GM12878 (cell line): ENCODE measurements around the gene MAGI3. TPM values are rescaled to one million over a fixed set of nuclear protein-coding genes. Genes with fewer than 3 reads are reported as not detected.

Experiments used
- ATAC-seq: fragments of 200-7000 bp; cut with Tn5 transposase; 3 replicates; pipeline ENCODE4 v1.9.1; 2020; ENCODE audit warnings: mild to moderate bottlenecking, moderate library complexity
- BruUV-seq: library from RNA; stranded (reverse); fragments of 400-500 nt; replicated peaks from 2 replicates; lab custom pipeline; 2021; lab: Mats Ljungman, UMichigan
- CTCF ChIA-PET: fragments of 300-600 bp; sonication (Branson Sonifier 250); formaldehyde crosslinking; extraction: SDS; loops from one replicate; lab custom pipeline; 2021; ENCODE audit warnings: inconsistent platforms; lab: Yijun Ruan, JAX
- POLR2A ChIA-PET: fragments of 350-600 bp; formaldehyde crosslinking; extraction: SDS; loops from one replicate; lab custom pipeline; 2021; ENCODE audit warnings: inconsistent platforms; lab: Charles Lee
- RAD21 ChIA-PET: fragments of 300-600 bp; sonication (Branson Sonifier 250); formaldehyde crosslinking; loops from one replicate; lab custom pipeline; 2023; ENCODE audit warnings: antibody characterized with exemption; ENCODE audit not compliant: unreplicated experiment; lab: Charles Lee
- SMC1A ChIA-PET: fragments of 300-600 bp; sonication (Branson Sonifier 250); formaldehyde crosslinking; loops from one replicate; lab custom pipeline; 2023; ENCODE audit not compliant: unreplicated experiment, uncharacterized antibody; lab: Charles Lee
- DNase-seq: peaks from one replicate; pipeline ENCODE4 v3.0.0-alpha.2; 2011; ENCODE audit warnings: low read depth, low spot score
- FAIRE-seq: peaks from 3 replicates; lab custom pipeline; 2011; peaks lifted over from hg19 to GRCh38; lab: Jason Lieb, UNC
- H2AFZ ChIP-seq: 2 replicates; pipeline ENCODE4 v1.6.0; 2011; ENCODE audit warnings: low read depth, low read length, control low read depth; ENCODE audit not compliant: control insufficient read depth
- H3K27ac ChIP-seq: 2 replicates; pipeline ENCODE4 v1.5.1; 2011; ENCODE audit warnings: control low read depth; ENCODE audit not compliant: control insufficient read depth, insufficient read depth
- H3K27me3 ChIP-seq, 2 experiments: replicated peaks in 1 of 2; 2 replicates each; pipeline versions ENCODE4 v1.6.0 to v1.6.1; 2011; ENCODE audit warnings: low read length in 1 of 2; ENCODE audit not compliant: control insufficient read depth in 2 of 2, insufficient read depth in 2 of 2
- H3K36me3 ChIP-seq, 2 experiments: 2 replicates each; pipeline ENCODE4 v1.5.1; 2011; ENCODE audit warnings: low read length in 1 of 2; ENCODE audit not compliant: control insufficient read depth in 2 of 2, insufficient read depth in 2 of 2
- H3K4me1 ChIP-seq: 2 replicates; pipeline ENCODE4 v1.6.1; 2011; ENCODE audit warnings: mild to moderate bottlenecking, low read length, moderate library complexity, mixed read lengths; ENCODE audit not compliant: control insufficient read depth, insufficient read depth
- H3K4me2 ChIP-seq: 2 replicates; pipeline ENCODE4 v1.6.0; 2011; ENCODE audit warnings: control low read depth; ENCODE audit not compliant: control insufficient read depth, insufficient read depth
- H3K4me3 ChIP-seq: fragments of 200-600 bp; sonication (generic); 2 replicates; pipeline ENCODE4 v1.5.1; 2016
- H3K79me2 ChIP-seq: 2 replicates; pipeline ENCODE4 v1.6.0; 2011; ENCODE audit warnings: low read length; ENCODE audit not compliant: control insufficient read depth, insufficient read depth
- H3K9ac ChIP-seq: 2 replicates; pipeline ENCODE4 v1.8.0; 2011; ENCODE audit warnings: low read length, control low read depth, mixed read lengths; ENCODE audit not compliant: control insufficient read depth, insufficient read depth
- H3K9me3 ChIP-seq: replicated peaks from 3 replicates; pipeline ENCODE4 v1.5.1; 2011; ENCODE audit warnings: mild to moderate bottlenecking, low read length; ENCODE audit not compliant: control insufficient read depth, insufficient read depth
- H4K20me1 ChIP-seq: 2 replicates; pipeline ENCODE4 v1.6.0; 2011; ENCODE audit not compliant: control insufficient read depth, insufficient read depth
- IKZF2 ChIP-seq, 2 experiments: fragments of 450-650 bp; IDR thresholded peaks; 2 replicates each; pipeline ENCODE4 v1.6.1; 2017; ENCODE audit warnings: mild to moderate bottlenecking in 2 of 2, moderate library complexity in 2 of 2
- IRF5 ChIP-seq: fragments of 450-650 bp; IDR thresholded peaks from 2 replicates; pipeline ENCODE4 v1.6.1; 2017; ENCODE audit warnings: borderline replicate concordance
- MLLT1 ChIP-seq: fragments of 450-650 bp; IDR thresholded peaks from 2 replicates; pipeline ENCODE4 v1.6.1; 2016; ENCODE audit warnings: mild to moderate bottlenecking
- MTA3 ChIP-seq: IDR thresholded peaks from 2 replicates; pipeline ENCODE4 v1.6.1; 2012; ENCODE audit warnings: low read length, inconsistent platforms, borderline replicate concordance
- NFYB ChIP-seq: IDR thresholded peaks from 2 replicates; pipeline ENCODE4 v1.6.1; 2011; ENCODE audit warnings: low read depth, mild to moderate bottlenecking, low read length, improper control_type of control experiment, moderate library complexity; ENCODE audit not compliant: insufficient read depth
- RB1 ChIP-seq: fragments of 450-650 bp; formaldehyde crosslinking; IDR thresholded peaks from 2 replicates; pipeline ENCODE4 v1.6.1; 2017; ENCODE audit warnings: mild to moderate bottlenecking, borderline replicate concordance
- RBBP5 ChIP-seq: fragments of 200-600 bp; sonication (generic); conservative IDR thresholded peaks from 2 replicates; pipeline ENCODE4 v1.6.1; 2016
- RELA ChIP-seq: fragments of 450-650 bp; IDR thresholded peaks from 2 replicates; pipeline ENCODE4 v1.8.0; 2014; ENCODE audit warnings: borderline replicate concordance; ENCODE audit not compliant: partially characterized antibody
- SUPT20H ChIP-seq: IDR thresholded peaks from 2 replicates; pipeline ENCODE4 v1.6.1; 2011; ENCODE audit warnings: low read depth, mild to moderate bottlenecking, low read length, moderate library complexity, borderline replicate concordance; ENCODE audit not compliant: control insufficient read depth
- USF1 ChIP-seq: IDR thresholded peaks from 2 replicates; pipeline ENCODE4 v1.6.1; 2011; ENCODE audit warnings: borderline replicate concordance, low read depth, mild to moderate bottlenecking, moderate library complexity, mixed read lengths, low read length; ENCODE audit not compliant: insufficient read depth; ENCODE audit errors: extremely low read length
- YY1 ChIP-seq: IDR thresholded peaks from 2 replicates; pipeline ENCODE4 v1.6.1; 2011; ENCODE audit warnings: low read depth, mild to moderate bottlenecking, low read length
- ZBTB11 ChIP-seq: fragments of 450-650 bp; formaldehyde crosslinking; IDR thresholded peaks from 2 replicates; pipeline ENCODE4 v1.5.0; 2022; ENCODE audit warnings: mild to moderate bottlenecking, missing genetic modification characterization
- ZNF217 ChIP-seq: fragments of 450-650 bp; IDR thresholded peaks from 2 replicates; pipeline ENCODE4 v1.6.1; 2017; ENCODE audit warnings: antibody characterized with exemption, mild to moderate bottlenecking
- ZNF24 ChIP-seq: fragments of 450-650 bp; IDR thresholded peaks from 2 replicates; pipeline ENCODE4 v1.6.1; 2017; ENCODE audit warnings: antibody characterized with exemption, mild to moderate bottlenecking
- WGBS: methylation state at CpG from one replicate; pipeline ENCODE4 v1.1.6; 2016; ENCODE audit warnings: low lambda C conversion rate; ENCODE audit not compliant: insufficient replicate concordance, insufficient coverage; ENCODE audit errors: missing lambda C conversion rate; 5-methylcytosine and 5-hydroxymethylcytosine counted together
- in situ Hi-C: fragments of 300-500 bp; cut with MboI; formaldehyde crosslinking; loops from 9 replicates; pipeline ENCODE4 v1.14.3; 2018; ENCODE audit warnings: mixed read lengths
- intact Hi-C: fragments of 100-400 bp; cut with micrococcal nuclease; formaldehyde crosslinking; loops from one replicate; pipeline ENCODE4 v1.14.2; 2022; ENCODE audit not compliant: unreplicated experiment
- polyA plus RNA-seq, 11 experiments: library from polyadenylated mRNA; depleted of rRNA in 4 of 11; unstranded in 6 of 11; stranded (reverse) in 5 of 11; fragments of >200 nt; fragmentation: Nextera tagmentation in 4 of 11; fragmentation: Illumina TruSeq in 1 of 11; extraction: Ambion mirVana in 4 of 11; extraction: Trizol in 1 of 11; gene quantifications; 1 replicate in 1 of 11; 2 replicates in 10 of 11; pipeline versions ENCODE4 v1.2.1 to v1.2.3, GENCODE V29; 2011 to 2016; ENCODE audit warnings: inconsistent platforms in 2 of 11, missing spikeins in 2 of 11, low read depth in 1 of 11
- total RNA-seq, 4 experiments: library from RNA; depleted of rRNA in 3 of 4; stranded (reverse); fragments of >200 nt in 3 of 4; fragmentation: Illumina TruSeq in 1 of 4; extraction: Trizol in 1 of 4; gene quantifications; 2 replicates each; pipeline versions ENCODE4 v1.2.1 to v1.2.3, GENCODE V29; 2013 to 2021

The MAGI3 gene
- total and polyA plus RNA-seq, 10 of the 15 experiments (the other 5 are each of a cell fraction or from before 2014, with no cell fraction given) = 0.17 to 0.65 (median 0.32) TPM

- TF ChIP-seq ZBTB11 (CRISPR knock-in tag) (no peak), SUPT20H (no peak), IRF5 (no peak), ZNF24 (no peak), USF1 (no peak), RBBP5 (no peak), MLLT1 (no peak), YY1 (no peak), RB1 (no peak), NFYB (no peak), IKZF2 (IDR thresholded peaks at IDR 0.05) (no peak), MTA3 (no peak), ZNF217 (no peak), RELA (no peak)
- WGBS = 95% methylated on average over 1 of the region's 1 CpG
- no peaks in the 10 kb centered on the region for H4K20me1 ChIP-seq
- no peak for ATAC-seq
- no peak overlapping the region for H2AFZ ChIP-seq
- SMC1A ChIA-PET = interaction anchor here (0.9 kb wide), 1 partner anchor 36 kb away, joined by 3 read pairs; no protein-coding TSS in a partner anchor
- no peak overlapping the region for H3K4me2 ChIP-seq
- no peak overlapping the region for H3K27ac ChIP-seq
- no peaks in the 10 kb centered on the region for H3K36me3 ChIP-seq
- no peaks in the 10 kb centered on the region for H3K4me1 ChIP-seq
- H3K9ac ChIP-seq = no peak overlapping the region
- CTCF ChIA-PET = no interaction called here
- RAD21 ChIA-PET = no interaction called here
- no peak for FAIRE-seq
- POLR2A ChIA-PET = no interaction called here
- H3K27me3 ChIP-seq = no peaks in the 10 kb centered on the region
- in situ Hi-C loops = no loop called here
- intact Hi-C loops = no loop called here
- no peak for DNase-seq
- no peak overlapping the region for H3K4me3 ChIP-seq
- H3K9me3 ChIP-seq = no peaks in the 10 kb centered on the region
- no TSS peak for BruUV-seq
- no peaks in the 10 kb centered on the region for H3K79me2 ChIP-seq
Observed at GRCh38 chr1:113543110-113543509, 152.8 kb downstream of the MAGI3 start.
